H9 (cell line): Measurements from ENCODE around the gene OPA3. TPM values are rescaled to one million over a fixed set of nuclear protein-coding genes. Genes with fewer than 3 reads are reported as not detected.

ENCODE experiments used
- DNase-seq: peaks from one replicate; pipeline ENCODE4 v3.0.0-alpha.2; 2017
- H2AFZ ChIP-seq: one replicate; pipeline ENCODE4 v1.6.1; 2013; ENCODE audit warnings: mild to moderate bottlenecking, low read length, control low read depth, moderate library complexity
- H2AK5ac ChIP-seq: 2 replicates; pipeline ENCODE4 v1.6.1; 2013; ENCODE audit warnings: low read length, control low read depth, mixed read lengths; ENCODE audit not compliant: insufficient read length
- H2BK120ac ChIP-seq: one replicate; pipeline ENCODE4 v1.6.1; 2013; ENCODE audit warnings: low read depth, mild to moderate bottlenecking, low read length, control low read depth, inconsistent platforms; ENCODE audit not compliant: poor library complexity, severe bottlenecking
- H2BK12ac ChIP-seq: 2 replicates; pipeline ENCODE4 v1.6.1; 2013; ENCODE audit warnings: low read length, control low read depth, mixed read lengths, low read depth; ENCODE audit not compliant: insufficient read length
- H2BK15ac ChIP-seq: 2 replicates; pipeline ENCODE4 v1.6.1; 2013; ENCODE audit warnings: low read depth, low read length, control low read depth
- H2BK20ac ChIP-seq: one replicate; pipeline ENCODE4 v1.6.1; 2013; ENCODE audit warnings: low read depth, mild to moderate bottlenecking, low read length, control low read depth, inconsistent platforms; ENCODE audit not compliant: poor library complexity, severe bottlenecking
- H2BK5ac ChIP-seq: 2 replicates; pipeline ENCODE4 v1.6.1; 2013; ENCODE audit warnings: low read length, control low read depth, mixed read lengths; ENCODE audit not compliant: insufficient read length
- H3K14ac ChIP-seq: 2 replicates; pipeline ENCODE4 v1.6.1; 2013; ENCODE audit warnings: low read length, control low read depth; ENCODE audit not compliant: insufficient read depth
- H3K18ac ChIP-seq: 2 replicates; pipeline ENCODE4 v1.6.1; 2013; ENCODE audit warnings: low read depth, mild to moderate bottlenecking, mixed read lengths, low read length, control low read depth; ENCODE audit not compliant: insufficient read length
- H3K23ac ChIP-seq: 2 replicates; pipeline ENCODE4 v1.6.1; 2013; ENCODE audit warnings: low read length, control low read depth, mixed read lengths, low read depth; ENCODE audit not compliant: insufficient read length
- H3K23me2 ChIP-seq: 2 replicates; pipeline ENCODE4 v1.6.1; 2013; ENCODE audit warnings: low read depth, mild to moderate bottlenecking, mixed read lengths, low read length, control low read depth; ENCODE audit not compliant: insufficient read length, poor library complexity, severe bottlenecking
- H3K27ac ChIP-seq: 2 replicates; pipeline ENCODE4 v1.5.1; 2013; ENCODE audit warnings: low read length, control low read depth, mixed read lengths, low read depth; ENCODE audit not compliant: insufficient read length
- H3K27me3 ChIP-seq: 2 replicates; pipeline ENCODE4 v1.6.1; 2013; ENCODE audit warnings: low read length, control low read depth, inconsistent platforms; ENCODE audit not compliant: insufficient read depth
- H3K4ac ChIP-seq: 2 replicates; pipeline ENCODE4 v1.6.1; 2013; ENCODE audit warnings: low read depth, mild to moderate bottlenecking, control low read depth, inconsistent platforms, low read length, moderate library complexity
- H3K4me1 ChIP-seq: 2 replicates; pipeline ENCODE4 v1.6.1; 2013; ENCODE audit warnings: low read length, control low read depth, inconsistent platforms; ENCODE audit not compliant: insufficient read depth
- H3K4me2 ChIP-seq: 2 replicates; pipeline ENCODE4 v1.6.1; 2013; ENCODE audit warnings: low read length, control low read depth, mixed read lengths; ENCODE audit not compliant: insufficient read length, insufficient read depth
- H3K56ac ChIP-seq: 2 replicates; pipeline ENCODE4 v1.6.1; 2013; ENCODE audit warnings: low read depth, mild to moderate bottlenecking, mixed read lengths, low read length, control low read depth; ENCODE audit not compliant: insufficient read length
- H3K79me1 ChIP-seq: 2 replicates; pipeline ENCODE4 v1.6.1; 2013; ENCODE audit warnings: low read depth, mild to moderate bottlenecking, moderate library complexity, low read length, control low read depth, inconsistent platforms; ENCODE audit not compliant: insufficient read depth, poor library complexity, severe bottlenecking
- H3K79me2 ChIP-seq: 2 replicates; pipeline ENCODE4 v1.6.1; 2013; ENCODE audit warnings: low read length, control low read depth, inconsistent platforms; ENCODE audit not compliant: insufficient read depth
- H3K9ac ChIP-seq: 2 replicates; pipeline ENCODE4 v1.6.1; 2013; ENCODE audit warnings: low read length, control low read depth, mixed read lengths; ENCODE audit not compliant: insufficient read length; ENCODE audit errors: extremely low read depth
- H3K9me3 ChIP-seq: one replicate; pipeline ENCODE4 v1.6.1; 2013; ENCODE audit warnings: low read depth, low read length, inconsistent platforms; ENCODE audit not compliant: control insufficient read depth
- H3T11ph ChIP-seq: one replicate; pipeline ENCODE4 v1.6.1; 2013; ENCODE audit warnings: mild to moderate bottlenecking, low read length, control low read depth, inconsistent platforms
- H4K20me1 ChIP-seq: one replicate; pipeline ENCODE4 v1.6.1; 2013; ENCODE audit not compliant: control insufficient read depth, insufficient read length, insufficient read depth
- H4K5ac ChIP-seq: 2 replicates; pipeline ENCODE4 v1.6.1; 2013; ENCODE audit warnings: low read depth, mild to moderate bottlenecking, mixed read lengths, low read length, control low read depth; ENCODE audit not compliant: insufficient read length
- H4K8ac ChIP-seq: replicated peaks from 2 replicates; pipeline ENCODE4 v1.6.1; 2013; ENCODE audit warnings: low read length, control low read depth, mixed read lengths, low read depth; ENCODE audit not compliant: insufficient read length
- H4K91ac ChIP-seq: 2 replicates; pipeline ENCODE4 v1.6.1; 2013; ENCODE audit warnings: low read depth, mild to moderate bottlenecking, moderate library complexity, mixed read lengths, low read length, control low read depth; ENCODE audit not compliant: insufficient read length
- H3K27ac Mint-ChIP-seq, 3 experiments: 2 replicates in 2 of 3; 3 replicates in 1 of 3; pipeline ENCODE4 v1.8.0; 2020 to 2021; ENCODE audit warnings: mixed read lengths in 3 of 3, mild to moderate bottlenecking in 1 of 3, moderate library complexity in 1 of 3
- H3K27me3 Mint-ChIP-seq: 2 replicates; pipeline ENCODE4 v1.8.0; 2021; ENCODE audit warnings: low read depth, mild to moderate bottlenecking, moderate library complexity, mixed read lengths
- H3K36me3 Mint-ChIP-seq, 3 experiments: 2 replicates in 2 of 3; 3 replicates in 1 of 3; pipeline ENCODE4 v1.8.0; 2020 to 2021; ENCODE audit warnings: low read depth in 3 of 3, mixed read lengths in 3 of 3; ENCODE audit not compliant: insufficient read depth in 1 of 3
- H3K4me1 Mint-ChIP-seq, 2 experiments: 2 replicates each; pipeline ENCODE4 v1.8.0; 2020; ENCODE audit warnings: mixed read lengths in 2 of 2
- H3K4me3 Mint-ChIP-seq, 2 experiments: 2 replicates in 1 of 2; 3 replicates in 1 of 2; pipeline ENCODE4 v1.8.0; 2020 to 2021; ENCODE audit warnings: mild to moderate bottlenecking in 2 of 2, mixed read lengths in 2 of 2, moderate library complexity in 1 of 2
- H3K9me3 Mint-ChIP-seq, 2 experiments: 2 replicates in 1 of 2; 3 replicates in 1 of 2; pipeline ENCODE4 v1.8.0; 2020; ENCODE audit warnings: mild to moderate bottlenecking in 2 of 2, mixed read lengths in 2 of 2, moderate library complexity in 1 of 2
- CTCF ChIP-seq: fragments of 200-600 bp; sonication (generic); conservative IDR thresholded peaks from 3 replicates; pipeline ENCODE4 v1.8.0; 2021; ENCODE audit warnings: antibody characterized with exemption, mild to moderate bottlenecking
- WGBS: extraction: QIAGEN DNeasy Blood & Tissue Kit; methylation state at CpG from one replicate; pipeline ENCODE4 v1.1.7; 2013; ENCODE audit warnings: missing lambda C conversion rate, low lambda C conversion rate, mixed read lengths; ENCODE audit not compliant: insufficient read length; ENCODE audit errors: extremely low coverage; 5-methylcytosine and 5-hydroxymethylcytosine counted together
- total RNA-seq: library from RNA; stranded (reverse); gene quantifications from 2 replicates; pipeline ENCODE4 v1.2.1, GENCODE V29; 2021

Gene OPA3
- total RNA-seq, 1 experiment from 2014 or later = 13.0 TPM

DNA sequence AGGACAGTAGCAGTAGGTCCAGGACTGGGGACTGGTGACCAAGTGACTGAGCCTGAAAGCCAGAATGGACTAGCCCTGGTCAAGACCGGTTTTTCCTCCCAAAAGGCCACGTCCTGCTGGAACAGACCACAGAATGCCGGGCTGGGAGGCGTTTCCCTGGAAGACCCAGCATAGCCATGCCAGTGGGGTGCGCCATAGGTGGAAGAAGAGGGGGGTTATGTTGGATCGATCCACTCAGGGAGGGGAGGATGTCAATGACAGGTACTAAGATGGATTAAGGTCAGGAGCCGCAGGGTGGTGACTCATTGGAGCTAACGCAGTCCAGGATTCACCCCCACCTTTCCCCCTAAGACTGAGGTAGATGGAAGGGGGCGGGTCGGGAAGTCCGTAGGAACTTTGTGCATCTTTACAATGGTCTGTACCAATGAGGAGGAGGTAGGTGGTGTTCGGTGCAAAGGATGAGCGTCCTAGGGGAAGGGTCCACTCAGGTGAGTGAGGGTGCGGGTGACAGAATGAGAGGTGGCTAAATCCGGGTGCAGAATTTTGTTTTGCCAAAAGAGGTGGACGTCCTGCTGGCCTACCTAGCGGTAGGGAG, 56.4 kb downstream of the OPA3 start:
- H3K4me1 Mint-ChIP-seq = peaks cover 19 to 25% of the 10 kb centered on the region in 2 experiments
- H3K79me2 ChIP-seq = no peaks in the 10 kb centered on the region
- H2BK120ac ChIP-seq = no peak overlapping the region
- H2BK12ac ChIP-seq = no peak overlapping the region
- H3K23ac ChIP-seq = no peak overlapping the region
- no peaks in the 10 kb centered on the region for H3K79me1 ChIP-seq
- DNase-seq = peak; percentile 83
- H3K9me3 Mint-ChIP-seq = peaks cover 12% of the 10 kb centered on the region in 2 experiments
- no peak overlapping the region for H2BK15ac ChIP-seq
- H3K23me2 ChIP-seq = peaks cover 15% of the 10 kb centered on the region
- H3K18ac ChIP-seq = peak overlapping the region; percentile 52
- H3K4ac ChIP-seq = no peak overlapping the region
- peaks cover 19% of the 10 kb centered on the region for H3K27me3 Mint-ChIP-seq
- H2AK5ac ChIP-seq = no peak overlapping the region
- no peak overlapping the region for H2BK5ac ChIP-seq
- H3K27me3 ChIP-seq = peaks cover 3% of the 10 kb centered on the region; the same call in 1 of the 2 replicates
- H3K9ac ChIP-seq = peak overlapping the region; percentile 18
- H3T11ph ChIP-seq = no peak overlapping the region
- H3K27ac ChIP-seq = no peak overlapping the region
- H4K20me1 ChIP-seq = no peaks in the 10 kb centered on the region
- H2AFZ ChIP-seq = no peak overlapping the region
- peaks cover 30 to 55% (median 35%) of the 10 kb centered on the region in 3 experiments for H3K36me3 Mint-ChIP-seq
- H4K5ac ChIP-seq = no peak overlapping the region
- H3K4me1 ChIP-seq = no peaks in the 10 kb centered on the region
- no CpG with 5 or more reads among the region's 17 CpGs for WGBS
- H3K4me3 Mint-ChIP-seq = peak overlapping the region; percentile 64 to 83
- H3K56ac ChIP-seq = no peak overlapping the region
- no peaks in the 10 kb centered on the region for H3K9me3 ChIP-seq
- no peak overlapping the region for H4K8ac ChIP-seq
- H2BK20ac ChIP-seq = no peak overlapping the region
- H3K4me2 ChIP-seq = peak overlapping the region; percentile 84
- H4K91ac ChIP-seq = no peak overlapping the region
- H3K27ac Mint-ChIP-seq = peak overlapping the region; percentile 9 to 82 (median 59); a peak in 5 of 7 replicates
- H3K14ac ChIP-seq = no peak overlapping the region
- no peak for TF ChIP-seq CTCF
